DOHH2 (cell line): ENCODE results near the gene TBCE.
"Not testable (repeated sequence)": the region's sequence is repeated elsewhere in the genome, so short reads cannot be mapped to it uniquely, and the experiment has no call there.

Experiments used
- H3F3A ChIP-seq: fragments of 200-600 bp; sonication (generic), shearing (Covaris generic); 2 replicates; pipeline ENCODE4 v1.6.0; 2016; ENCODE audit warnings: antibody characterized with exemption, mild to moderate bottlenecking; ENCODE audit not compliant: control insufficient read depth, insufficient read depth
- H3K27ac ChIP-seq: fragments of 200-600 bp; sonication (generic); 2 replicates; pipeline ENCODE4 v1.5.1; 2014; ENCODE audit warnings: low read depth, mild to moderate bottlenecking, low read length, moderate library complexity
- H3K27me3 ChIP-seq: fragments of 200-600 bp; sonication (generic); 2 replicates; pipeline ENCODE4 v1.6.1; 2014; ENCODE audit warnings: mild to moderate bottlenecking, low read length, mixed read lengths; ENCODE audit not compliant: control insufficient read depth
- H3K36me3 ChIP-seq: fragments of 200-600 bp; sonication (generic); 2 replicates; pipeline ENCODE4 v1.6.1; 2014; ENCODE audit warnings: mild to moderate bottlenecking, low read length, moderate library complexity, mixed read lengths; ENCODE audit not compliant: control insufficient read depth
- H3K4me1 ChIP-seq: fragments of 200-600 bp; sonication (generic); 2 replicates; pipeline ENCODE4 v1.6.1; 2014; ENCODE audit warnings: mild to moderate bottlenecking, low read length, mixed read lengths; ENCODE audit not compliant: control insufficient read depth
- H3K4me2 ChIP-seq: fragments of 200-600 bp; sonication (generic); 2 replicates; pipeline ENCODE4 v1.6.0; 2014; ENCODE audit warnings: mild to moderate bottlenecking, low read length, moderate library complexity
- H3K4me3 ChIP-seq: fragments of 200-600 bp; sonication (generic); 2 replicates; pipeline ENCODE4 v1.5.1; 2014; ENCODE audit warnings: mild to moderate bottlenecking, low read length, mixed read lengths
- H3K79me2 ChIP-seq: fragments of 200-600 bp; sonication (generic); 2 replicates; pipeline ENCODE4 v1.6.1; 2014; ENCODE audit warnings: mild to moderate bottlenecking, low read length, mixed read lengths; ENCODE audit not compliant: control insufficient read depth
- H3K9me2 ChIP-seq: fragments of 200-600 bp; sonication (generic); replicated peaks from 2 replicates; pipeline ENCODE4 v1.6.1; 2014; ENCODE audit warnings: mild to moderate bottlenecking, low read length, mixed read lengths; ENCODE audit not compliant: control insufficient read depth
- H3K9me3 ChIP-seq: fragments of 200-600 bp; sonication (generic); 2 replicates; pipeline ENCODE4 v1.6.1; 2014; ENCODE audit warnings: antibody characterized with exemption, low read length, mixed read lengths; ENCODE audit not compliant: control insufficient read depth, insufficient read depth
- H4K20me1 ChIP-seq: fragments of 200-600 bp; sonication (generic); 2 replicates; pipeline ENCODE4 v1.6.0; 2014; ENCODE audit warnings: low read depth, mild to moderate bottlenecking, antibody characterized with exemption, low read length, moderate library complexity; ENCODE audit not compliant: control insufficient read depth, insufficient read depth
- CTCF ChIP-seq: fragments of 200-600 bp; sonication (generic); IDR thresholded peaks from one replicate; pipeline ENCODE4 v1.5.1; 2014; ENCODE audit warnings: antibody characterized with exemption, mild to moderate bottlenecking, low read depth, low read length; ENCODE audit not compliant: poor library complexity, severe bottlenecking
- EZH2phosphoT487 ChIP-seq: fragments of 200-600 bp; sonication (generic); IDR thresholded peaks from 2 replicates; pipeline ENCODE4 v1.6.1; 2017; ENCODE audit warnings: borderline replicate concordance, mild to moderate bottlenecking, antibody characterized with exemption, low read length, moderate library complexity, mixed read lengths

TBCE gene

GRCh38 chr1:235368428-235368827, 1.2 kb downstream of the TBCE start:
- Histone ChIP-seq H4K20me1 (no peaks in the 10 kb centered on the region), H3K79me2 (peaks cover 31% of the 10 kb centered on the region), H3K4me1 (peaks cover 13% of the 10 kb centered on the region), H3K27me3 (no peaks in the 10 kb centered on the region), H3K9me2 (no peaks in the 10 kb centered on the region), H3F3A (no peaks in the 10 kb centered on the region), H3K4me2 (peak overlapping the region; percentile 75), H3K36me3 (no peaks in the 10 kb centered on the region), H3K4me3 (peak overlapping the region; percentile 91), H3K9me3 (no peaks in the 10 kb centered on the region), H3K27ac (no peak overlapping the region)
- TF ChIP-seq EZH2phosphoT487 = no peak
- no peak for TF ChIP-seq CTCF

- H3K79me2 ChIP-seq = peaks cover 31% of the 10 kb centered on the region
- H3K27me3 ChIP-seq = no peaks in the 10 kb centered on the region
- no peak for TF ChIP-seq CTCF
- no peak for TF ChIP-seq EZH2phosphoT487
- H3F3A ChIP-seq = no peaks in the 10 kb centered on the region
- H3K9me3 ChIP-seq = no peaks in the 10 kb centered on the region
- no peaks in the 10 kb centered on the region for H4K20me1 ChIP-seq
- no peak overlapping the region for H3K4me2 ChIP-seq
- H3K36me3 ChIP-seq = no peaks in the 10 kb centered on the region
- H3K4me1 ChIP-seq = peaks cover 13% of the 10 kb centered on the region
- H3K4me3 ChIP-seq = no peak overlapping the region
- H3K9me2 ChIP-seq = no peaks in the 10 kb centered on the region
- H3K27ac ChIP-seq = no peak overlapping the region
These were observed 2.6 kb downstream of the TBCE start for GRCh38 chr1:235369802-235370201.

GRCh38 chr1:235375919-235376605, 8.8 kb downstream of the TBCE start:
- peaks cover 12% of the 10 kb centered on the region for H3K79me2 ChIP-seq
- H4K20me1 ChIP-seq = no peaks in the 10 kb centered on the region
- peaks cover 8% of the 10 kb centered on the region for H3K36me3 ChIP-seq
- H3K9me2 ChIP-seq = no peaks in the 10 kb centered on the region
- H3K27ac ChIP-seq = no peak overlapping the region
- no peaks in the 10 kb centered on the region for H3K4me1 ChIP-seq
- no peaks in the 10 kb centered on the region for H3K9me3 ChIP-seq
- no peaks in the 10 kb centered on the region for H3F3A ChIP-seq
- no peaks in the 10 kb centered on the region for H3K27me3 ChIP-seq
- no peak overlapping the region for H3K4me2 ChIP-seq
- TF ChIP-seq CTCF = no peak
- TF ChIP-seq EZH2phosphoT487 = no peak
- no peak overlapping the region for H3K4me3 ChIP-seq

GRCh38 chr1:235378134-235378735, 11.0 kb downstream of the TBCE start:
- not testable (repeated sequence) for H3K27ac ChIP-seq, H3K27me3 ChIP-seq, H3K4me3 ChIP-seq, H3F3A ChIP-seq, H3K4me2 ChIP-seq, H3K9me2 ChIP-seq, H4K20me1 ChIP-seq, H3K9me3 ChIP-seq, H3K79me2 ChIP-seq, H3K4me1 ChIP-seq
- peaks cover 11% of the 10 kb centered on the region for H3K36me3 ChIP-seq

- H3K9me3 ChIP-seq, H3K4me2 ChIP-seq, H3K27ac ChIP-seq, H3F3A ChIP-seq, H4K20me1 ChIP-seq, H3K4me1 ChIP-seq, H3K4me3 ChIP-seq, H3K79me2 ChIP-seq, H3K27me3 ChIP-seq, H3K9me2 ChIP-seq: not testable (repeated sequence)
- peaks cover 11% of the 10 kb centered on the region for H3K36me3 ChIP-seq
These were observed 14.9 kb downstream of the TBCE start for GRCh38 chr1:235381955-235382739.
